Ovary (tissue), 9 donors: Measurements from ENCODE around the gene ADAMTS2. TPM values are rescaled to one million over a fixed set of nuclear protein-coding genes. Genes with fewer than 3 reads are reported as not detected.

Experiments
- DNase-seq, 5 donors: peaks; one replicate each; pipeline ENCODE4 v3.0.0-alpha.2; 2019 to 2020
- H3K27ac ChIP-seq, 2 donors: fragments of 200-600 bp; one replicate each; pipeline versions ENCODE4 v1.5.1 to v1.8.0; 2019 to 2022
- H3K27me3 ChIP-seq: fragments of 200-600 bp; one replicate; pipeline ENCODE4 v1.8.0; 2022
- H3K36me3 ChIP-seq: fragments of 200-600 bp; sonication (generic); one replicate; pipeline ENCODE4 v1.5.1; 2019
- H3K4me1 ChIP-seq: one replicate; pipeline ENCODE4 v1.8.1; 2013; ENCODE audit warnings: mild to moderate bottlenecking, moderate library complexity; ENCODE audit not compliant: insufficient read depth
- H3K4me3 ChIP-seq: fragments of 200-600 bp; sonication (generic); one replicate; pipeline ENCODE4 v1.5.1; 2017
- H3K9me3 ChIP-seq, 2 donors: fragments of 200-600 bp in 1 of 2; sonication (generic) in 1 of 2; one replicate each; pipeline versions ENCODE4 v1.5.1 to v1.8.1; 2013 to 2019; ENCODE audit warnings: mild to moderate bottlenecking in 1 of 2, moderate library complexity in 1 of 2
- CTCF ChIP-seq, 3 donors: fragments of 450-650 bp in 2 of 3; fragments of 200-600 bp in 1 of 3; IDR thresholded peaks; one replicate each; pipeline versions ENCODE4 v1.5.1 to v1.8.0; 2016 to 2022; ENCODE audit warnings: antibody characterized with exemption in 3 of 3, mild to moderate bottlenecking in 1 of 3
- EP300 ChIP-seq: sonication (generic); formaldehyde crosslinking; IDR thresholded peaks from one replicate; pipeline ENCODE4 v1.6.1; 2017; ENCODE audit warnings: antibody characterized with exemption
- POLR2A ChIP-seq: fragments of 450-650 bp; IDR thresholded peaks from one replicate; pipeline ENCODE4 v1.6.1; 2017; ENCODE audit warnings: antibody characterized with exemption, mild to moderate bottlenecking, moderate library complexity
- WGBS, 3 donors: extraction: QIAGEN DNeasy Blood & Tissue Kit in 1 of 3; methylation state at CpG; one replicate each; pipeline versions ENCODE4 v1.1.5 to v1.1.7; 2013 to 2017; 5-methylcytosine and 5-hydroxymethylcytosine counted together
- intact Hi-C, 4 donors: fragments of 100-400 bp; cut with DNase I; formaldehyde crosslinking; loops; one replicate each; pipeline versions ENCODE4 v1.11.0 to v1.15.1; 2022 to 2023
- polyA plus RNA-seq, 2 donors: library from polyadenylated mRNA; stranded (reverse); fragments of 200-250 nt in 1 of 2; fragments of 350-450 nt in 1 of 2; fragmentation: Illumina TruSeq in 1 of 2; extraction: RNeasy Lipid Tissue Mini Kit (QIAGEN cat#74804) in 1 of 2; gene quantifications; one replicate each; pipeline ENCODE4 v1.2.3, GENCODE V29; 2013 to 2014
- total RNA-seq, 7 donors: library from RNA; depleted of rRNA in 2 of 7; stranded (reverse); fragments of >200 nt in 2 of 7; fragmentation: NEBNext Ultra II Directional in 3 of 7; extraction: Animal tissue kit (Norgen Biotek cat#: 25700) in 3 of 7; gene quantifications; one replicate each; pipeline versions ENCODE4 v1.1.0 to v1.2.4, GENCODE V29; 2016 to 2023
- donor health status: DM: no; HTN: no; CAD: no; lungs with moderate emphysema.
- donor health status: DM: no; HTN: no; CAD: no.
- donor health status: Bipolar disorder and iron deficiency.
- donor health status: DM: yes; HTN: yes; CAD: no.
- donor health status: DM: no; HTN: no; CAD: no.
- donor health status: DM: yes; HTN: yes; CAD: no.

Gene ADAMTS2
- total and polyA plus RNA-seq, 9 donors: 7.9 to 31.8 (median 11.5) TPM

GRCh38 chr5:179347581-179347980 lies 2.3 kb upstream of the ADAMTS2 start:
- TF ChIP-seq POLR2A: no peak
- no peak for TF ChIP-seq CTCF (IDR thresholded peaks at IDR 0.05)
- no peak for TF ChIP-seq EP300
- H3K27me3 ChIP-seq: no peaks in the 10 kb centered on the region
- no peak for DNase-seq
- no peak overlapping the region for H3K4me3 ChIP-seq
- no peaks in the 10 kb centered on the region for H3K9me3 ChIP-seq
- no peak overlapping the region for H3K27ac ChIP-seq
- H3K4me1 ChIP-seq: peaks cover 11% of the 10 kb centered on the region
- intact Hi-C loops: loop anchor here in 3 of 4 donors (5.0 to 10.0 kb wide), 4 partner anchors 137 to 490 kb away; partner anchors contain the start of gene ZNF354B (in 1 of the 3)
- 67 to 85% (median 79%) methylated on average over 2 of the region's 2 CpGs for WGBS, 3 donors
- H3K36me3 ChIP-seq: no peaks in the 10 kb centered on the region

GRCh38 chr5:179346875-179347274 lies 1.6 kb upstream of the ADAMTS2 start:
- intact Hi-C loops: loop anchor here in 3 of 4 donors (5.0 to 10.0 kb wide), 4 partner anchors 138 to 490 kb away; partner anchors contain the start of gene ZNF354B (in 1 of the 3)
- H3K27ac ChIP-seq: no peak overlapping the region
- no peak overlapping the region for H3K4me3 ChIP-seq
- no peak for TF ChIP-seq POLR2A
- no peak for TF ChIP-seq EP300
- TF ChIP-seq CTCF (IDR thresholded peaks at IDR 0.05): no peak
- H3K9me3 ChIP-seq: no peaks in the 10 kb centered on the region
- no peak for DNase-seq
- no peaks in the 10 kb centered on the region for H3K36me3 ChIP-seq
- 93 to 95% (median 94%) methylated on average over 8 of the region's 8 CpGs for WGBS, 3 donors
- H3K4me1 ChIP-seq: peaks cover 11% of the 10 kb centered on the region
- no peaks in the 10 kb centered on the region for H3K27me3 ChIP-seq

- no peak for TF ChIP-seq CTCF (IDR thresholded peaks at IDR 0.05)
- no peak for TF ChIP-seq EP300
- TF ChIP-seq POLR2A: no peak
- Histone ChIP-seq H3K27me3 (no peaks in the 10 kb centered on the region), H3K4me1 (peaks cover 11% of the 10 kb centered on the region), H3K4me3 (no peak overlapping the region), H3K36me3 (no peaks in the 10 kb centered on the region), H3K9me3 (no peaks in the 10 kb centered on the region), H3K27ac (peak overlapping the region in 1 of 2 donors; percentile 25)
- no peak for DNase-seq
- intact Hi-C loops: loop anchor here in 3 of 4 donors (5.0 to 10.0 kb wide), 4 partner anchors 138 to 489 kb away; partner anchors contain the start of gene ZNF354B (in 1 of the 3)
- 76 to 86% (median 77%) methylated on average over 7 of the region's 7 CpGs for WGBS, 3 donors
Observed at GRCh38 chr5:179346401-179346800, 1.1 kb upstream of the ADAMTS2 start.

- Histone ChIP-seq H3K27ac (peak overlapping the region; percentile 47 to 61), H3K4me1 (peaks cover 13% of the 10 kb centered on the region), H3K36me3 (no peaks in the 10 kb centered on the region), H3K9me3 (no peaks in the 10 kb centered on the region), H3K4me3 (peak overlapping the region; percentile 55), H3K27me3 (no peaks in the 10 kb centered on the region)
- TF ChIP-seq EP300: no peak
- no peak for TF ChIP-seq CTCF (IDR thresholded peaks at IDR 0.05)
- no peak for TF ChIP-seq POLR2A
- 0% methylated on average over 20 to 36 of the region's 36 CpGs; no CpG with 5 or more reads in 1 of the 3 donors for WGBS, 3 donors
- DNase-seq: no peak
- intact Hi-C loops: loop anchor here in 3 of 4 donors (2.0 to 10.0 kb wide), 5 partner anchors 140 to 488 kb away; partner anchors contain the start of gene ZNF354B (in 1 of the 3)
Observed at GRCh38 chr5:179345183-179345432, 153 bp downstream of the ADAMTS2 start.
